Occipital lobe (tissue), 2 donors: ENCODE measurements around the gene SH2D4B. TPM values are rescaled to one million over a fixed set of nuclear protein-coding genes. Genes with fewer than 3 reads are reported as not detected.

ENCODE experiments used
- DNase-seq: peaks from one replicate; lab custom pipeline; 2025; lab: John Stamatoyannopoulos, UW
- total RNA-seq: library from RNA; depleted of rRNA; stranded (reverse); fragments of >200 nt; gene quantifications from one replicate; pipeline ENCODE4 v1.2.3, GENCODE V29; 2014

The SH2D4B gene
- total RNA-seq, 1 donor from 2014 or later: 1.4 TPM

DNA sequence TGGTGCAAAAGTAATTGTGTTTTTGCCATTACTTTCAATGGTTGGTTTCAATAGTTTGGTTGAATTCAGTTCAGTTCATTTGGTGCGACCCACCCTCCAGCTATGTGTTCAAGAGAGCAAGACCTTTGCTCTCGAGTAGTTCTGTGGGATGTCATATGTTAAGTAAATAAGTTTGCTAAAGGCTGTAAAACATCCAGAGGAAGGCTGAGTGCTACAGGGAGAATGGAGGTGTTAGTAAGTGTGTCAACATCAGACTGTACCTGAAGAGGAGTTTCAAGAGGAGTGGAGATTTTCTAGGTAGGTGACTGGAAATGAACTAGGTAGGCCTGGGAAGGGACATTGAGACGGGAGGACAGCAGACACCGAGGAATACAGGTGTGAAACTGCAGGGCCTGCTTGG lies 147.7 kb downstream of the SH2D4B start:
- no peak for DNase-seq

- DNase-seq: no peak
Measured at GRCh38 chr10:80686734-80687475, 149.2 kb downstream of the SH2D4B start.

- DNase-seq: no peak
Measured at GRCh38 chr10:80687476-80687789, 149.7 kb downstream of the SH2D4B start.

DNA sequence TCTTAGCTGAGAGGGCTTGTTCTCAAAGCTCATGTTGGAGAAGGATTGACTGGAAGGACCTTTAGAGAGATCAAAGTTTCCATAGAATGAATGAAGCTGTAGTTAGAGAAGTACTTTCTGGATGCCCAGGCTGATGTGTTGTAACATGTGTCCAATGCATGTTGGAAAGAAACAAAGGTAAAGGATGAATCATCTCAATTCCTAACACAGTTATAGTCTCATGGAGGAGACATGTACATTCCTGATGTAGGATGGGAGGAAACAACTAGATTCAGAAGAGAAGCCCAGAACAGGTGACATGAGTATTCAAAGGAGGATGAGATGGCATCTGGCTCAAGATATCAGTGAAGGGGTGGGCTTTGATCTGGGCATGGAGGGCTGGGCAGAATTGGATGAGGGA lies 152.7 kb downstream of the SH2D4B start:
- no peak for DNase-seq

- no peak for DNase-seq
Measured at GRCh38 chr10:80691441-80691840, 153.7 kb downstream of the SH2D4B start.

DNA sequence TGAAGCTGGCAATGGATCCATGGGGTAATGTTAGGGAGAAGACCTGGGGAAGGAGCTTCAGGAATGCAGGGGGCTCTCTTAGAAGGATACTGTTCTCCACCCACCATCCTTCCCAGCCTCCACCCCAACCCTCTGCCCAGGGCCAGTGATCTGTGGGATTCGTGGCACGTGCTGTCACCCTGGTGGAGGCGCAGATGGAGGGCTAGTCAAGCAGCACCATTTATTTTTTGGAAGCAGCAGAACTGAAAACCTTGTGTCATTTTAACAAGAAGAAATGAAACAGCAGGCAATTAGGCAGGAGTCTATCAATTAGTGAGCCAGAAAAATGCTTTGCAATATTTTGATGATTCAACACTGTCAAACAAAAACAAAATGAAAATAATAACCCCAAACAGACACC lies 155.9 kb downstream of the SH2D4B start:
- DNase-seq: no peak

GRCh38 chr10:80694930-80695329 lies 157.2 kb downstream of the SH2D4B start:
- no peak for DNase-seq

Other genes with a start within 250 kb of the SH2D4B start
- not detected for gene MAT1A, start 248.2 kb upstream of the SH2D4B start, total RNA-seq
- not detected for gene DYDC1, start 181.1 kb upstream of the SH2D4B start, total RNA-seq
- 1.4 TPM for gene DYDC2, start 181.1 kb upstream of the SH2D4B start, total RNA-seq
- 70.5 TPM for gene PRXL2A, start 129.4 kb upstream of the SH2D4B start, total RNA-seq
- 35.7 TPM for gene TSPAN14, start 83.6 kb upstream of the SH2D4B start, total RNA-seq